Activated CD8-positive, alpha-beta memory T cell treated with anti-CD3 and anti-CD28 coated beads for 24 hours (primary cell): Measurements from ENCODE around the gene TPP1.
A peak's percentile ranks its signal among the peaks of the same experiment; 100 is the strongest.

Experiments used
- DNase-seq: peaks from one replicate; pipeline ENCODE4 v3.0.0-alpha.2; 2020

The TPP1 gene

GRCh38 chr11:6626971-6627761, 7.9 kb upstream of the TPP1 start:
- no peak for DNase-seq

- DNase-seq: no peak
These were observed 6.7 kb upstream of the TPP1 start for GRCh38 chr11:6625832-6626420.

GRCh38 chr11:6625156-6625831, 6.1 kb upstream of the TPP1 start:
- DNase-seq: no peak

GRCh38 chr11:6623391-6624363, 4.5 kb upstream of the TPP1 start:
- no peak for DNase-seq

- DNase-seq: no peak
These were observed 3.3 kb upstream of the TPP1 start for GRCh38 chr11:6622261-6623171.

- DNase-seq: no peak
These were observed 2.5 kb upstream of the TPP1 start for GRCh38 chr11:6621711-6622211.

- no peak for DNase-seq
These were observed 1.4 kb upstream of the TPP1 start for GRCh38 chr11:6620636-6621035.

- DNase-seq: peak; percentile 66
These were observed 862 bp downstream of the TPP1 start for GRCh38 chr11:6618117-6619003.

- no peak for DNase-seq
These were observed 1.9 kb downstream of the TPP1 start for GRCh38 chr11:6617315-6617781.

GRCh38 chr11:6616596-6617250, 2.5 kb downstream of the TPP1 start:
- no peak for DNase-seq

- no peak for DNase-seq
These were observed 3.2 kb downstream of the TPP1 start for GRCh38 chr11:6615882-6616585.

- no peak for DNase-seq
These were observed 4.2 kb downstream of the TPP1 start for GRCh38 chr11:6615046-6615445.

GRCh38 chr11:6614446-6614845, 4.8 kb downstream of the TPP1 start:
- no peak for DNase-seq

GRCh38 chr11:6613496-6613895, 5.7 kb downstream of the TPP1 start:
- no peak for DNase-seq

GRCh38 chr11:6612213-6613041, 6.8 kb downstream of the TPP1 start, which contains the start of gene TAF10:
Gene TAF10 (minus strand): TSS chr11:6612216. CDS start chr11:6612189, 27 bp downstream.
- peak; percentile 96 for DNase-seq

GRCh38 chr11:6611963-6612212, 7.3 kb downstream of the TPP1 start:
- no peak for DNase-seq

- no peak for DNase-seq
These were observed 7.9 kb downstream of the TPP1 start for GRCh38 chr11:6611092-6611962.
